Esophagus squamous epithelium (tissue), 4 donors: Measurements from ENCODE around the gene TPM3.

Source experiments
- POLR2A ChIP-seq, 4 donors: fragments of 450-650 bp; IDR thresholded peaks; one replicate each; pipeline ENCODE4 v1.6.1; 2017; ENCODE audit warnings: antibody characterized with exemption in 4 of 4, mild to moderate bottlenecking in 4 of 4, moderate library complexity in 3 of 4
- TF ChIP-seq, protein P1 (sequence below), 6 experiments: fragments of 450-650 bp in 4 of 6; fragments of 200-600 bp in 2 of 6; sonication (generic) in 2 of 6; IDR thresholded peaks; one replicate each; pipeline ENCODE4 v1.5.1; 2016 to 2019; ENCODE audit warnings: antibody characterized with exemption in 6 of 6, mild to moderate bottlenecking in 4 of 6, moderate library complexity in 4 of 6

DNA sequence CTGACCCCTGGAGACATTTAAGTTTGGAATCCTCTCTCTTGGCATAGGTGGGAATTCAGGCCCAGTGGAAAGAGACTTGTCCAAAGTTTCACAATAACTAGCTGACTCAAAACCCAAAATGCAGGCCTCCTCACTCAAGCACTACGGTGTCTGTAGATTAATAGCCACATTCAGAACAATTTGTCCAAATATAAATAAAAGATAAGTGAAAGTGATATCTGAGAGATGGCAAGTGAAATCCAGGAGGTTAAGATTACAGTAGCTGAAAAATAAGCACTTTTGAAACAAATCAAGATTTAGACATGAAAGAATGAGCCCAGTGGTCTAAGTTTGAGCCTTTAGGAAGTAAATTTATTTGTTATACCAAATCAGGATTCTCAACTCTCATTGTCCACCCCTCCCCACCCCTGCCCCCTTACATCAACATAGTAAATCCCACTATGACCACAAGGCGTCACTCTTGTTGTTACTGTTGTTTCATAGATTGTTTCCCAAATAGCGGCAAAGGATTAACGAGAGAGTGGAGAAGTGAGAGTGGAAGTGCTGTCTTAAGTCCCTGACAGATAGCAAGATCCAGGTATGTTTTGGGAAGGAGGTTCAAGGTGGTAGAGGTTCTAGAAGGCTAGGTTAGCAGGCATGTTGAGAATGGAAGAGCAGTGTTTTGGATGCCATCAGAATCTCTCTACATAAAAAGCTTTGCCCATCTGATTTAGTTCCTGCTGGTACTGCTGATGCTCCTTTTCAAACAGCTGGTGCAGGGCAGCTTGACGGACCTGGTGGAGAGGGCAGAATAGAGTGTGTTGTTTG is 7.1 kb upstream of the TPM3 start:
- TF ChIP-seq, protein P1, sequence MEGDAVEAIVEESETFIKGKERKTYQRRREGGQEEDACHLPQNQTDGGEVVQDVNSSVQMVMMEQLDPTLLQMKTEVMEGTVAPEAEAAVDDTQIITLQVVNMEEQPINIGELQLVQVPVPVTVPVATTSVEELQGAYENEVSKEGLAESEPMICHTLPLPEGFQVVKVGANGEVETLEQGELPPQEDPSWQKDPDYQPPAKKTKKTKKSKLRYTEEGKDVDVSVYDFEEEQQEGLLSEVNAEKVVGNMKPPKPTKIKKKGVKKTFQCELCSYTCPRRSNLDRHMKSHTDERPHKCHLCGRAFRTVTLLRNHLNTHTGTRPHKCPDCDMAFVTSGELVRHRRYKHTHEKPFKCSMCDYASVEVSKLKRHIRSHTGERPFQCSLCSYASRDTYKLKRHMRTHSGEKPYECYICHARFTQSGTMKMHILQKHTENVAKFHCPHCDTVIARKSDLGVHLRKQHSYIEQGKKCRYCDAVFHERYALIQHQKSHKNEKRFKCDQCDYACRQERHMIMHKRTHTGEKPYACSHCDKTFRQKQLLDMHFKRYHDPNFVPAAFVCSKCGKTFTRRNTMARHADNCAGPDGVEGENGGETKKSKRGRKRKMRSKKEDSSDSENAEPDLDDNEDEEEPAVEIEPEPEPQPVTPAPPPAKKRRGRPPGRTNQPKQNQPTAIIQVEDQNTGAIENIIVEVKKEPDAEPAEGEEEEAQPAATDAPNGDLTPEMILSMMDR (IDR thresholded peaks at IDR 0.05): peak; percentile 34 to 51 (median 44)
- TF ChIP-seq POLR2A (IDR thresholded peaks at IDR 0.05): no peak
